Keratinocyte (primary cell): ENCODE measurements around the gene HOXA1. TPM values are rescaled to one million over a fixed set of nuclear protein-coding genes. Genes with fewer than 3 reads are reported as not detected.

Experiments used
- DNase-seq: peaks from one replicate; pipeline ENCODE4 v3.0.0-alpha.2; 2011; ENCODE audit warnings: low read depth, missing footprints, low spot score
- FAIRE-seq: peaks from 2 replicates; lab custom pipeline; 2011; peaks lifted over from hg19 to GRCh38; lab: Jason Lieb, UNC
- H2AFZ ChIP-seq: 2 replicates; pipeline ENCODE4 v1.6.0; 2012; ENCODE audit warnings: low read length, control low read depth, inconsistent platforms; ENCODE audit not compliant: control insufficient read depth
- H3K27ac ChIP-seq: 2 replicates; pipeline ENCODE4 v1.5.1; 2011; ENCODE audit warnings: low read length; ENCODE audit not compliant: control insufficient read depth, insufficient read depth
- H3K27me3 ChIP-seq: 3 replicates; pipeline ENCODE4 v1.6.0; 2011; ENCODE audit warnings: low read length; ENCODE audit not compliant: control insufficient read depth, insufficient read depth; ENCODE audit errors: extremely low read depth
- H3K36me3 ChIP-seq, 2 experiments: 2 replicates in 1 of 2; 3 replicates in 1 of 2; pipeline ENCODE4 v1.5.1; 2011; ENCODE audit warnings: low read length in 2 of 2, mild to moderate bottlenecking in 1 of 2; ENCODE audit not compliant: control insufficient read depth in 2 of 2, insufficient read depth in 2 of 2; ENCODE audit errors: extremely low read depth in 1 of 2
- H3K4me1 ChIP-seq: 3 replicates; pipeline ENCODE4 v1.5.1; 2011; ENCODE audit warnings: low read length; ENCODE audit not compliant: control insufficient read depth, insufficient read depth; ENCODE audit errors: extremely low read depth
- H3K4me2 ChIP-seq: 3 replicates; pipeline ENCODE4 v1.6.0; 2011; ENCODE audit warnings: low read depth, low read length; ENCODE audit not compliant: control insufficient read depth, insufficient read depth; ENCODE audit errors: extremely low read depth
- H3K4me3 ChIP-seq, 3 experiments: fragments of 200-600 bp in 1 of 3; sonication (generic) in 1 of 3; 2 replicates in 2 of 3; 3 replicates in 1 of 3; pipeline ENCODE4 v1.5.1; 2011 to 2016; ENCODE audit warnings: low read length in 3 of 3, mild to moderate bottlenecking in 3 of 3, control low read depth in 2 of 3, inconsistent platforms in 1 of 3, low read depth in 1 of 3, mixed read lengths in 1 of 3, mixed run types in 1 of 3, moderate library complexity in 1 of 3; ENCODE audit not compliant: control insufficient read depth in 2 of 3, insufficient read depth in 2 of 3; ENCODE audit errors: extremely low read depth in 1 of 3
- H3K79me2 ChIP-seq: 2 replicates; pipeline ENCODE4 v1.6.0; 2012; ENCODE audit warnings: low read length; ENCODE audit not compliant: control insufficient read depth, insufficient read depth
- H3K9ac ChIP-seq: 3 replicates; pipeline ENCODE4 v1.6.0; 2011; ENCODE audit warnings: low read length; ENCODE audit not compliant: control insufficient read depth, insufficient read depth; ENCODE audit errors: extremely low read depth
- H3K9me1 ChIP-seq: 3 replicates; pipeline ENCODE4 v1.6.0; 2011; ENCODE audit warnings: low read length; ENCODE audit not compliant: control insufficient read depth, insufficient read depth; ENCODE audit errors: extremely low read depth
- H3K9me3 ChIP-seq: 2 replicates; pipeline ENCODE4 v1.5.1; 2012; ENCODE audit warnings: low read depth, low read length; ENCODE audit not compliant: control insufficient read depth
- H4K20me1 ChIP-seq: 3 replicates; pipeline ENCODE4 v1.6.0; 2011; ENCODE audit warnings: low read length; ENCODE audit not compliant: control insufficient read depth, insufficient read depth; ENCODE audit errors: extremely low read depth
- EZH2 ChIP-seq: IDR thresholded peaks from one replicate; pipeline ENCODE4 v1.6.1; 2012; ENCODE audit warnings: inconsistent platforms, mild to moderate bottlenecking, low read length, moderate library complexity
- dilution Hi-C: fragments of 300-500 bp; cut with MboI; formaldehyde crosslinking; loops from one replicate; pipeline ENCODE4 v1.7.0; 2020; ENCODE audit warnings: low sequenced_read_pairs; ENCODE audit not compliant: extremely low pct_ligation_motif_present
- polyA plus RNA-seq, 5 experiments: library from polyadenylated mRNA; depleted of rRNA in 3 of 5; stranded (reverse) in 3 of 5; stranded (forward) in 1 of 5; unstranded in 1 of 5; fragments of >200 nt; gene quantifications; 1 replicate in 1 of 5; 2 replicates in 3 of 5; 3 replicates in 1 of 5; pipeline versions ENCODE4 v1.2.1 to v1.2.3, GENCODE V29; 2011 to 2012; ENCODE audit warnings: missing spikeins in 2 of 5, low read depth in 1 of 5, low replicate concordance in 1 of 5
- TF ChIP-seq, protein P1 (sequence below), 3 experiments: IDR thresholded peaks in 1 of 3; conservative IDR thresholded peaks in 1 of 3; optimal IDR thresholded peaks in 1 of 3; 2 replicates in 2 of 3; 3 replicates in 1 of 3; pipeline versions ENCODE3 to v1.5.1; 2011; ENCODE audit warnings: low read length in 3 of 3, mild to moderate bottlenecking in 3 of 3, moderate library complexity in 2 of 3, control low read depth in 1 of 3, inconsistent platforms in 1 of 3; ENCODE audit not compliant: insufficient read depth in 2 of 3; ENCODE audit errors: extremely low read depth in 1 of 3

HOXA1 gene
- polyA plus RNA-seq, 1 donor (not counting 4 experiments of a cell fraction or from before 2014, with no cell fraction given): 11.9 TPM

- Histone ChIP-seq H3K4me3 (no peak overlapping the region), H2AFZ (no peak overlapping the region), H3K27ac (no peak overlapping the region), H3K36me3 (no peaks in the 10 kb centered on the region), H3K4me2 (no peak overlapping the region), H3K9me1 (no peaks in the 10 kb centered on the region), H3K27me3 (no peaks in the 10 kb centered on the region), H3K4me1 (peaks cover 6% of the 10 kb centered on the region), H4K20me1 (no peaks in the 10 kb centered on the region), H3K9me3 (no peaks in the 10 kb centered on the region), H3K79me2 (peaks cover 6% of the 10 kb centered on the region), H3K9ac (no peak overlapping the region)
- DNase-seq (no peak), FAIRE-seq (no peak)
- dilution Hi-C loops: no loop called here
- no peak for TF ChIP-seq EZH2
- TF ChIP-seq, protein P1, sequence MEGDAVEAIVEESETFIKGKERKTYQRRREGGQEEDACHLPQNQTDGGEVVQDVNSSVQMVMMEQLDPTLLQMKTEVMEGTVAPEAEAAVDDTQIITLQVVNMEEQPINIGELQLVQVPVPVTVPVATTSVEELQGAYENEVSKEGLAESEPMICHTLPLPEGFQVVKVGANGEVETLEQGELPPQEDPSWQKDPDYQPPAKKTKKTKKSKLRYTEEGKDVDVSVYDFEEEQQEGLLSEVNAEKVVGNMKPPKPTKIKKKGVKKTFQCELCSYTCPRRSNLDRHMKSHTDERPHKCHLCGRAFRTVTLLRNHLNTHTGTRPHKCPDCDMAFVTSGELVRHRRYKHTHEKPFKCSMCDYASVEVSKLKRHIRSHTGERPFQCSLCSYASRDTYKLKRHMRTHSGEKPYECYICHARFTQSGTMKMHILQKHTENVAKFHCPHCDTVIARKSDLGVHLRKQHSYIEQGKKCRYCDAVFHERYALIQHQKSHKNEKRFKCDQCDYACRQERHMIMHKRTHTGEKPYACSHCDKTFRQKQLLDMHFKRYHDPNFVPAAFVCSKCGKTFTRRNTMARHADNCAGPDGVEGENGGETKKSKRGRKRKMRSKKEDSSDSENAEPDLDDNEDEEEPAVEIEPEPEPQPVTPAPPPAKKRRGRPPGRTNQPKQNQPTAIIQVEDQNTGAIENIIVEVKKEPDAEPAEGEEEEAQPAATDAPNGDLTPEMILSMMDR (optimal IDR thresholded peaks at IDR 0.05 in 1 of 3, IDR thresholded peaks at IDR 0.05 in 1 of 3, conservative IDR thresholded peaks at IDR 0.05 in 1 of 3; ENCODE audit: extremely low read depth in 1 of 3, insufficient read depth in 2 of 3, low read length in 3 of 3): no peak
Measured at GRCh38 chr7:27128034-27128433, 32.2 kb upstream of the HOXA1 start.

GRCh38 chr7:27126596-27127327 is 31.0 kb upstream of the HOXA1 start:
- Histone ChIP-seq H3K9me3 (no peaks in the 10 kb centered on the region), H3K27me3 (no peaks in the 10 kb centered on the region), H3K79me2 (peaks cover 3% of the 10 kb centered on the region), H3K27ac (no peak overlapping the region), H3K4me1 (peaks cover 6% of the 10 kb centered on the region), H3K9me1 (no peaks in the 10 kb centered on the region), H3K4me3 (no peak overlapping the region), H3K9ac (no peak overlapping the region), H3K4me2 (no peak overlapping the region), H2AFZ (no peak overlapping the region), H4K20me1 (no peaks in the 10 kb centered on the region), H3K36me3 (peaks cover 0 to 4% of the 10 kb centered on the region in 2 experiments)
- DNase-seq: no peak
- dilution Hi-C loops: no loop called here
- FAIRE-seq: no peak
- TF ChIP-seq, protein P1 (optimal IDR thresholded peaks at IDR 0.05 in 1 of 3, IDR thresholded peaks at IDR 0.05 in 1 of 3, conservative IDR thresholded peaks at IDR 0.05 in 1 of 3; ENCODE audit: extremely low read depth in 1 of 3, insufficient read depth in 2 of 3, low read length in 3 of 3): no peak
- TF ChIP-seq EZH2: no peak
